GM21528 (cell line): ENCODE results near the gene BLM.
"Not testable (repeated sequence)": the region's sequence is repeated elsewhere in the genome, so short reads cannot be mapped to it uniquely, and the experiment has no call there.

Source experiments
- ATAC-seq: cut with Tn5 transposase; IDR thresholded peaks from one replicate; pipeline ENCODE4 v1.9.1; 2021; ENCODE audit warnings: mild to moderate bottlenecking, moderate library complexity; ENCODE audit not compliant: unreplicated experiment, low FRiP score

The BLM gene

GRCh38 chr15:90729261-90729660 lies 12.1 kb downstream of the BLM start:
- no peak for ATAC-seq

DNA sequence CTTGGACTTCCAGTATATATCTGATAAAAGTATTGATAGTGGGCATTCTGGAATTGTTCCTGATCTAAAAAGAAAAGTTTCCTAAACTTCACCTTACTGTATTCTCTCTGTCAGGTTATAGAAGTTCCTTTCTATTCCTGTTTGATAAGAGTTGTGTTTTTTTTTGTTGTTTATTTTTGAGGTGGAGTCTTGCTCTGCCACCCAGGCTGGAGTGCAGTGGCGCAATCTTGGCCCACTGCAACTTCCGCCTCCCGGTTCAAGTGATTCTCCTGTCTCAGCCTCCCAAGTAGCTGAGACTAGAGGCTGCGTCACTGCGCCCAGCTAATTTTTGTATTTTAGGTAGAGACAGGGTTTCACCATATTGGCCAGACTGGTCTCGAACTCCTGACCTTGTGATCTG lies 13.1 kb downstream of the BLM start:
- ATAC-seq, result no peak

GRCh38 chr15:90735923-90736322 lies 18.8 kb downstream of the BLM start:
- ATAC-seq, result no peak

GRCh38 chr15:90740545-90740944 lies 23.4 kb downstream of the BLM start:
- ATAC-seq, result not testable (repeated sequence)

GRCh38 chr15:90742087-90742486 lies 24.9 kb downstream of the BLM start:
- no peak for ATAC-seq

GRCh38 chr15:90743407-90743806 lies 26.3 kb downstream of the BLM start:
- no peak for ATAC-seq

DNA sequence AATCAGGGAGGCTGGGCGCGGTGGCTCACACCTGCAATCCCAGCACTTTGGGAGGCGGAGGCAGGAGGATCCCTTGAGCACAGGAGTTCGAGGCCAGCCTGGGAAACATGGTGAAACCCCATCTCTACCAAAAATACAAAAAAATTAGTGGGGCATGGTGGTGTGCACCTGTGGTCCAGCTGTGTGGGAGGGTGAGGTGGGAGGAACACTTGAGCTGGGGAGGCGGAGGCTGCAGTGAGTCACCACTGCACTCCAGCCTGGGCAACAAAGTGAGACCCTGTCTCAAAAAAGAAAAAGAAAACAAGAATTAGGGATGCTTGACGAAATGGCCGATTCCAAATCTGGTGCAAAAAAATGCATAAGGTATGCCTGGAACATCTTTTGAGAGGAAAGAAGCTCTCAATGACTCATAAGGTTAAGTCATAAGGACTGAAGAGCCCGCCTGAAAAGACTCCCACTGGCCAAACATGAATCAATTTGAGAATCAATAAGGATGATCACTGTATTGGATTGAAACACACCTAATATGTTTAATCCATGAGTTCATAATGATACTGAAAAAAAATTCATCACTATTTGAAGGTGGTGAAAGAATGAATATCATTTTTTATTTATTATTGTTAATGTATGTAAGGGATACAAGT lies 27.7 kb downstream of the BLM start:
- no peak for ATAC-seq

GRCh38 chr15:90749754-90750153 lies 32.6 kb downstream of the BLM start:
- ATAC-seq, result no peak

DNA sequence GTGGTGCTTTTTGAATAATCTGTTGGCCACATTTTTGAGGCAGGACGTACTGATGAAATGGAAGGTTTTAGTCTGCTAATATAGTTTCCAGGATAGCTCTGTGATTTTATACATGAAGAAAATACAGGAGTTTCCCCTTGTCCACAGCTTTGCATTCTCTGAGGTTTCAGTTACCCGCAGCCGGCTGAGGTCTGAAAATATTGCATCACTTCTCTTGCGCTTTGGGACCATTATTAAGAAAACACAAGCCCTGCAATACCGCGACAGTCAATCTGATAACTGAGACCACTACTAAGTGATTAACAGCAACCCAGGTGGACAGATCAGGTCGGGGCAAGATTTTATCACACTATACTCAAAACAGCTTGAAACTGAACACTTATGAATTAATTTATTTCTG lies 33.0 kb downstream of the BLM start:
- ATAC-seq, result no peak

DNA sequence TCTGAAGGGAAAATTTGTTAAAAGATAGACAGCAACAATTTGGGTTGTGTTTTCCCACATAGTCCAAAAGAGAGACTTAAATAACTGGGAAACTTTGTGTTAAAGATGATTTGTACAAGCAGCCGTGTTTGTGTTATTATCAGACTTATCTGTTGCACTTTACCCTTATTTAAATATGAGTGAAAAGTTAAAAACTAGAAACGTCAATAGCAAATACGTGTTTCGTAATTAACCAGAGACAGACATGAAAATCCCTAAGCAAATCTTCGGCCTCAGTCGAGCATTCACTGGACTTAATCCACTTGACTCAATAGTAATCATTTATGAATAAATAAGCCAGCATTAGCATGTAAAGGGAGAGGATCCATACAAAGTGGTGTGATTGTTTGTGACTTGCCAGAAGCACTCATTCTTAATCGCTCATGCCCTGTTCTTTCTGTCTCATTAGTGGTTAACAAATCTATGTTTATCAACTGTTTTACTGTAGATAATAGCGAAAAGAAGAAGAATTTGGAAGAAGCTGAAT lies 34.2 kb downstream of the BLM start:
- no peak for ATAC-seq

GRCh38 chr15:90756916-90757315 lies 39.8 kb downstream of the BLM start:
- ATAC-seq, result no peak

GRCh38 chr15:90757461-90757860 lies 40.3 kb downstream of the BLM start:
- no peak for ATAC-seq

- ATAC-seq, result no peak
These were observed 43.6 kb downstream of the BLM start for GRCh38 chr15:90760661-90761232.

DNA sequence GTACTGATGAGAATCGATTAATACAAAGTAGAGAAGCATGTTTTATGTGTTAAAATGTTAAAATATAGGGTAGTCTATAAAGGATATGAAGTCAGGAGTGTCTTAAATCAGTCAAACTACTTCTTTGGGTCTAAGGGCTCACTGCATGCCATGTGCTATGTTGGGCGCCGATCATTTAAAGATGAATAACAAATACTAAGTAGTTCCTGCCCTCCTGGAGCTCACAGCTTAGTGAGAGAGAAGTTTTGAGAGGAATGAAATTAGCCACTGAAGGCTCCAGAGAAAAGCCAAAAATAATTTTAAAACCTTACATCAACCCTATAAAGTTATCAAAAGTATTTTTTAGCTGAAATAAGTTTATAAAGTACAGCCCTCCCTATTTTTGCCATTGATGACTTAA lies 44.5 kb downstream of the BLM start:
- no peak for ATAC-seq

DNA sequence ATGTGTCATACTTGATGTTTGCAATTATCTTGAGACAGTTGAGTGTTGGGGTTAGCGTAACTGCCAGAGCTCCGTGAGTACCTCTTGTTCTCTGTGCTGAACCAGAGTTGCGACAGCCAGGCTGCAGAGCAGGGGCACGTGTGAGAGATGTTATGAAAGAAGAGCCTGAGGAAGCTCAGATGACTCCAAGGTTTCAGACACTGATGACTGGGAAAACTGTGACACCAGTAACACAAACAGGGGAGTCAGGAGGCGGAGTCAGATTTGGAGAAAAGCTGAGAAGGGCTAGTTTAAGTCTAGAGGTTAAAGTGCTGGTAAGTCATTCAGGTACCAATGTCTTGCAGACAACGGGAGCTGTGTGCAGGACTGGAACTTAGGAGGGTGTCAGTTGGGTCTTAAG lies 45.0 kb downstream of the BLM start:
- ATAC-seq, result no peak

DNA sequence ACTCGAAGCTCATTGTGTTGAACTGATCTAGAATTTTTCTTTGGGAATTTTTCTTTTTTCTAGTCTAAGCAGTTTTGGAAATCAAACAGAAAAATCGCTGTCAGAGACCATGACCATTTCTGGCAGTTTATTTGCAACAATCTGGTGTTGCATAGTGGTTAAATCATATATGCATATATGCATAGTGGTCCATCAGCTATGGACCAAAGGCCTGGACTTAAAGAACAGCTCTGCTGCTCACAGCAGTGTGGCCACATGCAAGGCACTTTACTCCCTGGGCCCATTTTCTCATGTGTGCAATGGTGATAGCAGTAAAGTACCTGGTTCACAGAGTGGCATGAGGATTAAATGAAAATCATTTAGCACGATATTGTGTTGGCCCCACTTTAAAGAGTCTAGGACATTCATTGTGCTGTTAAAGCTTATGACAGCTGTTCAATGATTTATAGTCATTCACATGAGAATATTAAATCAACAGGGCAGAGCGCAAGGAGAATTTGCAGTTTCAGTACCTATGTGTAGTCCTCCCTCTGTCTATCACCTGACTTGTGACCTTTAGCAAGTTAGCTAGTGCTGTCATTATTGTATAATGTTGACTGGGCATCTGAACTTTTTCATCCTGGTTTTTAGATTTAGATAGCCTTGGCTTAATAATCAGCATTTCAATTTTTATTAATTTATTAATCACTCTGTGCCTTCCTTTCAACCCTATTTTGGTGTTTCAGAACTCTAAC lies 46.4 kb downstream of the BLM start:
- no peak for ATAC-seq

DNA sequence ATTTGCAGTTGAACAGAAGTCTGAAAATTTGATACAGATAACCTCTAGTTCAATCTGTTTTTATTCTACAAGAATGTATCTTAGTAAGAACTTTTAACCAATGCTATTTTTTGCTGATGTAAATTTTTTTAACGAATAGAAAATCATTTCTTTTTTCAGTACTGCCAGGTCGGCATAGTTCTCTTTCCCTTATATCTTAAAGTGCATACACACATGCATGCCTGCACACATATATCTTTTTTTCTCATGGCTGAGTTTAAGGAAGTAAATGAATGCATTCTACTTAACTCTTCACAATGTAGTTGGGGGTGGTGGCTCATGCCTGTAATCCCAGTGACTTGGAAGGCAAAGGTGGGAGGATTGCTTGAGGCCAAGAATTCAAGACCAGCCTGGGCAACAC lies 48.4 kb downstream of the BLM start:
- no peak for ATAC-seq

GRCh38 chr15:90765966-90766365 lies 48.8 kb downstream of the BLM start:
- ATAC-seq, result no peak

DNA sequence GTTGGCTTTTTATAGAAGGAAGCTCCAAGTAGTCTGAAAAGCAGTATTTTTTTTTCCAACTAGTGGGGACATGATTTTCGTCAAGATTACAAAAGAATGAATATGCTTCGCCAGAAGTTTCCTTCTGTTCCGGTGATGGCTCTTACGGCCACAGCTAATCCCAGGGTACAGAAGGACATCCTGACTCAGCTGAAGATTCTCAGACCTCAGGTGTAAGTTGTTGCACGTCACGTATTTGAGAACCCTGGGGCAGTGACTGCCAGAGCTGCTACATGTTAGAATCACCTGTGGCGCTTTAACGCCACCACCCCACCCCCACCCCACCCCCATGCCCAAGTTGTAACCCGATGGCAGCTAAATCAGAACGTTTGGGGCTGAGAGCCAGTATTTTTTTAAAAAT lies 52.2 kb downstream of the BLM start:
- ATAC-seq, result no peak

- no peak for ATAC-seq
These were observed 56.3 kb downstream of the BLM start for GRCh38 chr15:90773485-90773884.

- ATAC-seq, result no peak
These were observed 57.8 kb downstream of the BLM start for GRCh38 chr15:90774731-90775514.
